ENCODE measurements around the gene CC2D2B.
A peak's percentile ranks its signal among the peaks of the same experiment; 100 is the strongest.
"Not testable (repeated sequence)": the region's sequence is repeated elsewhere in the genome, so short reads cannot be mapped to it uniquely, and the experiment has no call there.

CC2D2B gene

GRCh38 chr10:95906677-95907455 lies 909 bp upstream of the CC2D2B start:
- DNase-seq: peak; percentile 38

- no peak for DNase-seq
Observed at GRCh38 chr10:95908450-95908849, 675 bp downstream of the CC2D2B start.

GRCh38 chr10:95909561-95909960 lies 1.8 kb downstream of the CC2D2B start:
- DNase-seq: no peak

- not testable (repeated sequence) for DNase-seq
Observed at GRCh38 chr10:95916039-95916438, 8.3 kb downstream of the CC2D2B start.

DNA sequence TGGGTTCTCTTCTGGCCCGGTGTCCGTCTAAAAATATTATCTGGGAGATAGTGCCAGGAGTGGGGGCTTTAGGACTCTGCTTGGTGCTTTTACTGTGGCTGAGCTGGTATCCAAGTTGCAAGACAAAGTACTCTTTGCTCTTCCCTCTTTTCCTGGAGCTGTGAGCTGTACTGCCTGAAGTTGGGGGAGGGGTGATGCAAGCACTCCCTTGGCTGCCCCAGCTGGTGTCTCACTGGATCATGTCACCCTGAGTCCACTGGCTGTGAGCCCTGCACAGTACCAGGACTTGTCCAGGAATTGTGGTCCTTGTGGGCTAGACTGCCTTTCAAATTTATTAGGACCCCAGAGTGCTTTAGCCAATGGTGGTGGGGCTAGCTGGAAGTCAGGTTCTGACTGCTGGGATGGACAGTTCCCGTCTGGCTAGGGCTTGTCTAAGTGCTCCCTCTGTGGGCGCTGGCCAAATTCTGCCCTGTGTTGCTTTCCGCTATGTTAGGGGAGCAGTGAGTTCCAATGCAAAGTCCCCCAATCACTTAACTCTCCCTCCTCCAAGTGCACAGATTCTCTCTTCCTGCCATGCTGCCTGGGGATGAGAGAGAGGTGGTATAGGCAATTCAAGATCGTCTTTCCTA lies 13.1 kb downstream of the CC2D2B start:
- DNase-seq: no peak

GRCh38 chr10:95925033-95925432 lies 17.3 kb downstream of the CC2D2B start:
- DNase-seq: no peak

DNA sequence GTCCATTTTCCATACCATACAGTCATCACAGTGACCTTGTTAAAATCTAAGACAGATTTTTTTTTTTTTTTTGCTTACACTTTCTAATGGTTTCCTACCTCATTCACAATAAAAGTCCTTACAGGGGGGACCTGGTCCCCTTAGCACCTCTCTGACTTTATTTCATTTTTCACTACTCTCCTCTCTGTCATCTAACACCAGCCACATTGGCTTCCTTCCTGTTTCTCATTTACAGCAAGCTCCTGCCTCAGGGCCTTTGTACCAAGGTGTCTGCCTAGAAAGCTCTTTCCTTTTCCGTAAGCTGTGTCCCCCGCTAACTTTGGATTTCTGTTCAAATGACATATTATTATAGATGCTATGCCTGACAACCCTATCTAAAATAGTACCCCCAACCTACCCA lies 27.7 kb downstream of the CC2D2B start:
- DNase-seq: no peak

DNA sequence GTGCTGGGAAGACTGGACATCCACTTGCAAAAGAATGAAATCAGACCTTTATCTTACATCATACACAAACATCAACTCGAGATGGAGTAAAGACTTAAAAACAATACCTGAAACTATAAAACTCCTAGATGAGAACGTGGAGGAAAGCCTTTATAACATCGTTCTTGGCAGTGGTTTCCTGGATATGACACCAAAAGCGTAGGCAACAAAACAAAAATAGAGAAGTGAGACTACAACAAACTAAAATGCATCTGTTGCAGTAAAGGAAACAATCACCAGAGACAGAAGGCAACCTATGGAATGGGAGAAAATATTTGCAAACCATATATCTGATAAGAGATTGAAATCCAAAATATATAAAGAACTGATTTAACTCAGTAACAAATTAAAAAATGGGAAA lies 33.3 kb downstream of the CC2D2B start:
- DNase-seq: no peak

- DNase-seq: no peak
Observed at GRCh38 chr10:95963202-95963990, 55.6 kb downstream of the CC2D2B start.

GRCh38 chr10:95963991-95964389 lies 56.2 kb downstream of the CC2D2B start:
- no peak for DNase-seq

DNA sequence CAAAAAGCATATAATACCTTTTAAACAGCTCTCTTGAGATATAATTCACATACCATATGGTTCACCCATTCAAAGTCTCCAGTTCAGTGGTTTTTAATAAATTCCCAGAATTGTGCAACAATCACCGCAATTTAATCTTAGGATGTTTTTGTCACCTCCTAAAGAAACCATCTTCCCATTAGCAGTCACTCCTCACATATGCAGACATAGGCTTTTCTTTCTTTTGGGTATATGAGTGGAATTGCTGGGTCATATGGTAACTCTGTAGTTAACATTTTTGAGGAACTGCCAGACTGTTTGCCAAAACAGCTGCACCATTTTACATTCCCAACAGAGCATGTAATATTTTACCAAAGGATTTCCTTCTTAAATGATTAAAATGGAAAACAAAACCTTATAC lies 57.0 kb downstream of the CC2D2B start:
- DNase-seq: no peak

- DNase-seq: no peak
Observed at GRCh38 chr10:95976362-95977229, 68.8 kb downstream of the CC2D2B start.

DNA sequence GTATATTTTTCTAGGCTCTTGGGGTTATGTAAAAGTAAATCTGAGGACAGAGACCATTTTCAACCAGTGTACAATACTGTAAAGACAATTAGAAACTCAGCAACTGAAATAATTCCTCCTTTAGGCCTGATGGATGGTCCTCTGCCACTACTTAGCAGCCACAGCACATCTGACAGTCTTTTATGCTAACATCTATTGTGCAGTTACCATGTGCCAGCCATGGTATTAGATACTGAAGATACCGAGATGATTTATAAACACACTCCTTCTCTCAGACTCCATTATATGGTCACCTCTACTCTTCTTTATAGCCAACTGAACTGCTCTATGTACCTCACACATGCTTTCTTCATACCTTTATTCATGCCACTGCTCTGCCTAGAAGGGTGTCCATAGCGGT lies 74.4 kb downstream of the CC2D2B start:
- DNase-seq: no peak

DNA sequence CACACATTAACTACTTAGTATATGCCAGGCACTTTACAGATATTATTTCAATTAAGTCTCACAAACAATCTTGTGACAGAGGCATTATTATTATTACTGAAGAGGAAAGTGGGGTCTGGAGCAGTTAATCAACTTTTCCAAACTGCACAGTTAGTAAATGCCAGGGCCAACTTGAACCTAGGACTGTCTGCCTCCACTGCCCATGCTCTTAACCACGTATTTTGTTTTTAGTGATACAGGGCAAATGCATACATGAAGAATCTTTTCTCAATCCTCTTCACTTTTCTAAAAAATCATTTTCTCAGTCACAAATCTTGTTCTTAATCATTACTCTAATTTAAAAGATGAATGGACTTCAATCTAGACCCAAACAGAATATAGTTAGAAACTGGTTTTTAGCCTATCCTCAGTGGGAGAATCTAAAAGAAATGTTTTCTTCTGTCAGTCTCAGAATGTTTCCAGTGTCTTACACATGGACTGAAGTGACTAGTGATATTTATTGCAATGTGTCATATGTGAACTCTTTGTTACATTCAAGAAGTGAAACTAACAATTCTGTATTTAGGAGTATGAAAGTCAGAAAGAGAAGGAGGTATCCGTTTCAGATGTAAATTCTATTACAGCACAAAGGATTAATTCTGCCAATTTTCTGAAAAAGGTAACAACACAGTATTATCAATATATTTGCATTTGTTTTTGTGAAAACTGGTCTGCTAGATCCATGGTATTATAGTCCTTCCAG lies 80.1 kb downstream of the CC2D2B start:
- no peak for DNase-seq

DNA sequence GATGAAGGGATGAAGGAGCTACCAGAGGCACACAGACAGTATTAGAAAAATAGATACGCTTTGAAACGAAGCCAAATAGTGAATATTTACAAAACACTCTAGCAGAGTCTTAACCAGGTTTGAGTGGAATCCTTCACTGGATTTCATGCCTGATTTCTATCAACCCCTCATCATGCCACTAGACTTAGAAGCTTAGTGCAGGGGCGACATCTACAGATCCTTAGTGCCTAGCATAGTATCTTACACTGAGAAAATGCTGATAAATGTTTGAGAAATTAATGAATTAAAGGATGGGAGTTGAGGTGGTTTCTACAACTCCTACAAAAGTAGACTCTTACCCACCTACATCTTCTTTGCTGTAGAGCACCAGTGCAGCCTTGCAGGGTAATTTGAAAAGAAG lies 80.9 kb downstream of the CC2D2B start:
- DNase-seq: no peak

GRCh38 chr10:95994376-95994775 lies 86.6 kb downstream of the CC2D2B start:
- DNase-seq: not testable (repeated sequence)

DNA sequence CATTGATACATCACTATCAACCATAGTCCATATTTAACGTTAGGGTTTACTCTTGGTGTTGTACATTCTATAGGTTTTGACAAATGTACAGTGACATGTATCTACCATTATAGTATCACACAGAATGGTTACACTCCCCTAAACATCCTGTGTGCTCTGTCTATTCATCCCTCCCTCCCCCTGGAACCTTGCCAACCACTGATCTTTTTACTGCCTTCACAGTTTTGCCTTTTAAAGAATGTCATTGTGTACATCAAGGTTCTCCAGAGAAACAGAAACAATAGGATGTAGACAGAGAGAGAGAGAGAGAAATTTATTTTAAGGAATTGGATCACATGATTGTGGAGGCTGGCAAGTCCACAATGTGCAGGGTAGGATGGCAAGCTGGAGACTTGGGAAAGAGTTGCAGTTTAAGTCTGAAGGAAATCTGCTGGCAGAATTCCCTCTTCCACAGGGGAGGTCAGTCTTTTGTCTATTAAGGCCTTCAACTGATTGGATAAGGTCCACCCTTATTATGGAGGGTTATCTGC lies 90.5 kb downstream of the CC2D2B start:
- DNase-seq: no peak

DNA sequence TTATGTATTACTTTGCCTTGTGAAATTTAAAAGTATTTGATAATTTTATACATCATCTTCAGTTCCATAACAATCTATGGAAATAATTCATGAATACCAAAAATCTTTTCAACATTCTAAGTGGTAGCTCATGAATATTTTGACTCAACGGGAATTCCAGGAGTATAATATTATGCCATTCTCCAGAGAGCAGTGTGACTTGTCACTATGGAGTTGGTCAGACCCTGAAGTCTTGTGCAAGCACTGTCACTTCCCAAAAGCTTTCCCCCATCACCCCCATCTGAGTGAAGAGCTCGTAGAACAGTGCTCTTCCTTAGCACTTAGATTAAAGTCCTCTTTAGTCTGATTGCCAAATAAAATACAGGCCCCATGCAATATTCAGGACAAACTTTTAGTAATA lies 106.2 kb downstream of the CC2D2B start:
- DNase-seq: no peak

- DNase-seq: no peak
Observed at GRCh38 chr10:96014473-96015102, 106.8 kb downstream of the CC2D2B start.

GRCh38 chr10:96017191-96017687 lies 109.5 kb downstream of the CC2D2B start:
- peak; percentile 53 for DNase-seq

DNA sequence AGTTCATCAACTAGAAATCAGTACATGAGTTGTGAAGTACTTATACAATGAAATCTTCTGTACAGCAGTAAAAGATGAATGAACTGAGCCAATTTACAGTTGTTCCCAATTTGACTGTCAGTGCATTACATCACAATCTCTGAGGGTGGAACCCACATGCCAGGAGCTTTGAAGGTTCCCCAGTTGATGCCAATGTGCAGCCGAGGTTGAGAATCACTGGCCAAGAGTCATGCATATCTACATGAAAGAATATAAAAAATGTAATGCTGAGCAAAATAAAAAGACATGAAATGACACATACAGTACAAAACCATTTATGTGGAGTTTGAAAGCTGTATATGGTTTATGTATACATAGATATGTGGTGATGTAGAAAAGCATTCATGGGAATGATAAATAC lies 113.6 kb downstream of the CC2D2B start:
- DNase-seq: no peak

Measured in stimulated activated CD4-positive, alpha-beta T cell treated with anti-CD3 and anti-CD28 coated beads, Interleukin-4, amount 100 ng/mL, for 24 hours (primary cell).